Fibroblast of upper back skin (primary cell): ENCODE data around the gene COL27A1.
"Not testable (repeated sequence)": the region's sequence is repeated elsewhere in the genome, so short reads cannot be mapped to it uniquely, and the experiment has no call there.

Experiments
- DNase-seq: peaks from one replicate; pipeline ENCODE4 v3.0.0-alpha.2; 2013

COL27A1 gene

DNA sequence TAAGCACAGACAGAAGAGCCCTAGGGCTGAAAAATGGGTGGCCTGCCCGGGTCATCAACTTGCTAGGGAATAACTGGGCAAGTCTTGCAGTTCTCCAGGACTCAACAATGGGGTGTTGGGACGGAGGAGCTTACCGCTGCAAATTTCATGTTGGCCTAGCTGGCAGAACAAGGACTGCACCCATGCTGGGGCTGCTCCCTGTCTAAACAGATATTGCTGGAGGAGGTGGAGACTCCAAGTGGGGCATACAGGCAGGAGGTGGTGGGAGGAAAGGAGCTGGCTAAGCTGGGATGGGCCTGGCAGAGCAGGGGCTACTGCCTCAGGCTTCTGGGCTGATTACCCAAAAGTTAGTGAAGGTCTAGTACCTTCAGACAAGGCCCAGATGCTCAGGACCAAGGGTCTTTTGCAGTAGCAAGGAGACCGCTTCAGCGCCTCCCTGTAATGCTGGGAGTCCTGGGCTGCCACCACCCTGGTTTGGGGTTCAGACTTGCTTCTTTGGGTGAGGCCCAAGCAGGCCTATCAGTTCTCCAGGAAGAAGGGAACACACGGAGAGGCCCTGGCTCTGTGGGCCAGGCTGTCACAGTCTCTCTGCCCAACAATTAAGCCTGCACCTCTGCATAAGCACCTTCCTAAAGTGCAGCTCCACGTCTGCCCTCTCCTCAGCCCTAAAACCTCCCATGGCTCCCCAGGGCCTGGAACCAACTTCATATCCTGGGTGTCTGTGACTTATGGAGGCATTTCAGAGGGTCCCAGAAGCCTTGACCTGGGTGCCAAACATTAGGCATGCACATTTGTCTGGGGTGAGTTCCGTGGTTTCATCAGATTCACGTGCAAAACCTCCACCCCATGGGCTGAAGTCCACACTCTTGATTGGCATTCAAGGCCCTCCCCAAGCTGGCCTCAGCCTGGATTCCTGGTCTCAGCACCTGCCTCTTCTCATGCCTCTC, 32.0 kb upstream of the COL27A1 start:
- no peak for DNase-seq

DNA sequence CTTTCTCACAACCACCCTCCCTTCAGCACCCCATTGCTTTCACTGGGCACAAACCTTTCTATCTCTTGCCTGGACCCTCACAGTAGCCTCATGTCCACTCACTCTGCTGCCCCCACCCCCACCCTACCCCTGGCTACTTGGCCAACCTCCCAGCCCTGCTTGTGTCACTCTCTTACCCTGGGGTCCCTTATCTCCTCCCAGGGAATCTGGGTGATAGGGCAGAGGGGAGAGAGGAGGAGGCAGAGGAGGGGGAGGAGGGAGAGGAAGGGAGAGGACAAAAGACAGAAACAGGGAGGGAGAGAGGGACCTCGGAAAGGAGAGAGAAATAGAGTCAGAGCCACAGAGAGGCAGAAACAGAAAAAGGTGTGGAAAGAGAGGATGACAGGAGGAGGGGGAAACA, 31.2 kb upstream of the COL27A1 start:
- no peak for DNase-seq

DNA sequence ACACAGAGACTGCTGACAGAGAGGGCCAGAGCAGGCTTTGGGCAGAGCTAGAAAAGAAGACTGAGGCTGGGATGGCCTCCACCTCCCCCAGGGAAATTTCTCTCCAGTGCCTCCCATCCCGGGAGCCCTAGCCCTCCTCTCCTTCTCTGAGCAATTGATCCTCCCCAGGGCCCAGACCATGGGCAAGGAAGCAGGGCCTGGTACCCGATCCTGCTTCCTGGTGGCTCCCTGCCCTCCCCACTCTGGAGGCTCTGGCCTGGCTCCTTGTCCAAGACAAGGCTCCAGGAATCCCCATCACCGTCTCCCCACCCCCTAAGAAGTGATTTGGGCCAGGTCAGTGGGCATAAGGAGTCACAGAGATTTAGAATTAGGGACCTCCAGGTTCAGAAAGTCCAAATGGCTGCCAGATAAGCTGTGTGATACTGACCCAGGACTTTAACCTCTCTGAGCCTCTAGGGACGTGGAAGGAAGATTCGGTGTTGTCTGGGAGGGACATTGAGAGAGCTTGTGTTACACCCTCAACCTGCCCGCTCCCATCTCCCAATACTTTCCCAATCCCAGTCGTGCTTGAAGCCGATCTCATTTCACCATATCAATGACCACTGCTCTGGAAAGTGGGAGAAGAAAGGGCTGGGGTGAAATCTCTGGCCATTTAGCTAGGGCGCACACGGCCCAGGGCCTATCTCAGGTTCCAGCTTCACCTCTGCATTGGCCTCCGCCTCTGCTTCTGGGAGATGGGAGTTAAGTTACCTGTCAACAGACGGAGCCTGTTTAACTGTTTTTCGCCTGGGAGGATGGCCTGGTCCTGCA, 30.5 kb upstream of the COL27A1 start:
- DNase-seq, result no peak

DNA sequence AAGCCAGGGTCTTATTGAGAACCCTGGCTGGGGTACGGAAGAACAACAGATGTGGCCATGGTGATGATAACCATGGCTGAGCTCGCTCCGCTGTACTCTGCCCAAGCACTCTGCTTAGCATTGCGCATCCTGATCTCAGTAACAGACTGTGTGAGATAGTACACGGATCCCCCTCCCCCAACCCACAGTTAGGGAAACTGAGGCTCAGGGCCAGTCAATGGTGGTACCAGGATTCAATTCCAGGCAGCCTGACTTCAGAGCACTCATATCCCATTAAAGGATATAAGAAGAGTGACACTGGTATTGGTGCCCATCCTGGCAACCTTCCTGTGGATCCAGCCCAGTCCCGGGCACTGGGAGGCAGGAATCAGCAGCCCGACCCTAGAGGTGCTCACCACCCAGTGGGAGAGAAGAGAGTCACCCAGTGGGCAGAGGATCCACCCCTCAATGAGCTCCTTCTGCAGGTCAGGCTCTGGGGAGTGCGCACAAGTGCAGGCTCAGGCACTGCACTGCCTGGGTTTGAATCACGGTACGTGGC, 29.8 kb upstream of the COL27A1 start:
- no peak for DNase-seq

DNA sequence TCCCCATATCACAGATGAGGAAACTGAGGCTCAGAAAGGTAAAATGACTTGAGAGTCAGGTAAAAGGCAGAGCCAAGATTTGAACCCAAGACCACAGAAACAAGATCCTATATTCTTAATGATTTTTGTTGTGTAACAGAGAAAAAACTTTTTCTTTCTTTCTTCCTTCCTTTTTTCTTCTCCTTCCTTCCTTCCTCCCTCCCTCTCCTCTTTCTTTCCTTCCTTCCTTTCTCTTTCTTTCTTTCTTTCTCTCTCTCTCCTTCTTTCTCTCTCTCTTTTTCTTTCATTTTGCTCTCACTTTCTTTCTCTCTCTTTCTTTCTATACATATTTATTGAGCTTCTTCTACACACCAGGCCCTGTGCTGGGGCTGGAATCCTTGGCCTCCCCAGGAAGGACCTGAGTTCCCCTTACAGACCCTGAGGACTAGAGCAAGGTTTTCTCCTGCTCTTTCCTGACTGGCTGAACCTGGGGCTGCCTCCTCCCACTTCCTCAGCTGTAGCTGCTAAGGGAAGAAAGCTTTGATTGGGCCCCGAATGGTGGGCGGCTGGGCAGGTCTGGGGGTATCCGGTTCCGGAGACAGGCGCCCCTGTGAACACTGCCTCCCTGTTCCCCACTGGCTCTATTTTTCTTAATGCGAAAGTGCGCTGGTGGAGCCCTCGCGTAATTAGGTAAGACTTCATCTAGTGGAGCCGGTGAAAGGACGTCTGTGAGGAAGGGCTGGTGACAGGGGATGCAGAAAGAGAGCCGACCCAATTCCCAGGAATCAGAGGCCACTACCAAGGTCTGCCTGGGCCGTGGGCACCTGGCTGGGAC, 28.9 kb upstream of the COL27A1 start:
- no peak for DNase-seq

DNA sequence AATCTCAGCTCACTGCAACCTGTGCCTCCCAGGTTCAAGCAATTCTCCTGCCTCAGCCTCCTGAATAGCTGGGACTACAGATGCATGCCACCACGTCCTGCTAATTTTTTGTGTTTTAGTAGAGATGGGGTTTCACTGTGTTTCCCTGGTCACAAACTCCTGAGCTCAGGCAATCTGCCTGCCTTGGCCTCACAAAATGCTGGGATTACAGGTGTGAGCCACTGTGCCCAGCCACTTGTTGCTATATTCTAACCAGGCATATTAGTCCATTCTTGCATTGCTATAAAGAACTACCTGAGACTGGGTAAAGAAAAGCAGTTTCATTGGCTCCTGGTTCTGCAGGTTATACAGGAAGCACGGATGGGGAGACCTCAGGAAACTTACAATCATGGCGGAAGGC, 26.6 kb upstream of the COL27A1 start:
- not testable (repeated sequence) for DNase-seq

DNA sequence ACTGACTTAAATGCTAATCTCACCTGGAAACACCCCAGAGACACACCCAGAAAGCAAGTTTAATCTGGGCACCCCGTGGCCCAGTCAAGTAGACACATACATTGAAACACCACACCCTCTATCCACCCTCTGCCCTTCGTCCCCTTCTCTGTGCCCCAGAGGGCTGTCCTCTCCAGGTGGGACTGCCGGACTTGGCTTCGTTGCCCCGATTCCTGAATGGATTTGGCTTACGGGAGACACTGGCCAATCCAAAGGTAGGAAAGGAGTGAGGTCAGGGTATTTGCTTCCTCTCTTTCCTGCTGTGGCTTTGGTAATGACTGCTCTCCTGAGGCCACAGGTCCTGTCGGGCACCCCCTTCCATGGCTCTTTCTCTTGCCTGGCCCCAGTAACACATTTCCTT, 25.2 kb upstream of the COL27A1 start:
- no peak for DNase-seq

DNA sequence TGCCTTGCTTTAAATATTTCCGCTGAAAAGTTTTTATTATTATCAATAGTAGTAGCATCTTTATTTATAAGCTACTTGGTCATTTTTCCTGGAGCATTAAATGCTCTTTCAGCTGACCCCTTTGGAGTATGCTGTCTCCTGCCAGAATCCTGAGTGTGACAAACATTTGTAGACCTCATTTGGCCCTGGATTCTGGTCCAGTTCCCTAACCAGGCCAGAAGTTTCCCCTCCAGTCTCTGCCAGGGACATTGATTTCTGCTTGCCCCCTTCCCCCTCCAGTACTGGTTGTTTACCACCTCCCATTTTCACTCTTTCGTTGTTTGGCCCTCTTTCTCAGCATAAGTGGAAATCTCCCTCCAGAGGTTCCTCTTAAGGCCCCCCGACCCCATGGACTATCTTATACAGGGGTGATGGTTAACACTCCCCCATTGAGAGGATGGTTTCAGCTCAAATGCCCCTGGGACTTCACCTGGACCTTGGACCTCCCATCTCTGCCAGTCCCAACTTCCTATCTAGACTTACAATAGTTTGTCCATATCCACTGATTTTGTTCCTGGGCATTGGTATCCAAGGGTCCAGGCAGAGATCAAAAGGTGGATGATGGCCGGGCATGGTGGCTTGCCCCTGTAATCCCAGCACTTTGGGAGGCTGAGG, 24.6 kb upstream of the COL27A1 start:
- no peak for DNase-seq

DNA sequence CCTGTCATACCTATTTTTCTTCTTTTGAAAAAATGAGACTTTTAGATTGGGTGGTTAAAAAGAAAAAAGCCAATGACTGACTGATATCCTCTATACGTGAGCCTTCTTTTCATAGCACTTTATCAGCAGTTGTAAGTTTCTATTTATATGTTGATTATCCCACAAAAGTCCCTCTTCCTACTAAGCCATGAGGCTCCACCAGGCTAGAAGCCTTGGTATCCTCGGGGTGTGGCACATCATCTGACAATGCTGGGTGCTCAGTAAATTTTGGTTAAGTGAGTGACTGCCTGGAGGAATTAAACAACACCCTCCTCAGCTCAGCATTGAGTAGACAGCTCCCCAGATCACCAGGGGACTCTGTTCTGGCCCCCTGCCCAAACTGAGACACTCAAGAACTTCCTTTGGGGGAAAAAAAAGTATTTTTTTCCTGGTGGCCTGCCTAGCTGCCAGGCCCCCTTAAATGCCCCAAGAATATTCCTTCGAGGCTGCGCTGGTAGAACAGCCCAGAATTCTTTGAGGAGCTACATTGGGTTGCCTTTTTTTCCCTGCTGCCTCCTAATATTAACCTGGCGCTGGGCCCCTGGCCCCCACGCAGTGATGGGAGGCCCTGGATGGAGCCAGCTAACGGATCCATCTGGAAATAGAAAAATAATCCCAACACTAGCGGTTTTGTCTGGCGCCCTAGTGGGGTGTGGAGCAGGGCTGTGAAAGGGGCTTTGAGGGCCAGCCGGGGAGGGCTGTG, 23.4 kb upstream of the COL27A1 start:
- no peak for DNase-seq

DNA sequence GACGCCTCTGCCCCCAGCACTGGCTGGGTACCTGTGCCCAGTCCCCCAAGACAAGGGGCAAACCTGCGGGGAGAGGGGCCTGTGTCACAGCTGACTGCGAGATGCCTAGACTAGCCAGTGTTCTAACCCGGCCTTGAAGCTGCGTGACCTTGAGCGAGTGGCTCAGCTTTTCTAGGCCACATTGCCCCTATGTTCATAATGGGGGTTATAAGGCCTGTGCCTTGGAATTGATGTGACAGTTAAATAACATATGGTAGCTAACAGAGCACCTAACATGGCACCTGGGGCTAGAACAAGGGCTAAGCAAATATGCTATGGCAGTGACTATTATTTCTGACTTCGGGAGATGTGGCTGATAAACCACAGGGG, 22.8 kb upstream of the COL27A1 start:
- DNase-seq, result no peak

DNA sequence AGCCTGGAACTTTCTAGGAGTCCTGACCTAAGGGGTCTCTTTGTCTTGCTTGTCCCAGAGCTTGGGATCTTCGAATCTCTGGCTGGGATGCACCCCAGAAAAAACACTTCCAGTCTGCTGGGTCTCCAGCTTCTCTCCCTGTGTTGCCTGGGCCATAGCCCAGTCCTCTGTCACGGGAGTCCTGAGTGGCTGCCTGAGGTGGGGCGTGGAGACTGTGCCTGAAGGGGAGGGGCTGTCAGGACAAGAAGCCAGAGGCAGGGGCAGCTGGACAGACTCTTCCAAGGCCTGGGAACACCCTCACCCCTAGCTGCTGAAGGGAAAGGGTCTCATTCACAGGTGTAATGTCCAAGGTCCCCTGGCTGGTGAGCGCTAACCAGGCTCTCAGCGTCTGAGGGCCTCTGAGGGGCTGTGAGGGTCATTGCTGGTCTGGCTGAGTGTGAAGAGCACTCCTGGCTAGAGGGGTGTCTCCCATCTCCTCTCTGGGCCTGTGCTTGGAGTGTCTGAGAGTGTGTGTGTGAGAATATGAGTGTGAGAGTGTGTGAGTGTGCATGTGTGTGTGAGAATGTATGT, 20.4 kb upstream of the COL27A1 start:
- DNase-seq, result no peak

DNA sequence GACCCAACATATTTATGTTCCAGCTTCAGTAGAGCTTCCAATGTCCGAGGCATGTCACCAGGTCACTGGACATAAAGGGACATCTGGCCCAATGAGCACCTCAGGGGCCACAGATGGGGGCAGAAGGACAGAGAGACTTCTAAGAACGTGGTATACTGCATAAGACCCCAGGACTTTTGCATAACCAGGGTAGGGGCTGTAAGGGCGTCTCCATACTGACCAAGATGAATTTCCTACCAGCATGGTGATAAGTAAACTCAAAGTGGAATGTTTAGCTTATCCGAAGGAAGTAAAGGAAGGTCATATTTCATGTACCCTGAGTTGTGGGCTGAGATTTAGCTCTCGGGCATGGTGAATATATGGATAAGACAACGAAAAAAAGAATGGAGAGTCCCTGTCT, 17.5 kb upstream of the COL27A1 start:
- DNase-seq, result no peak

DNA sequence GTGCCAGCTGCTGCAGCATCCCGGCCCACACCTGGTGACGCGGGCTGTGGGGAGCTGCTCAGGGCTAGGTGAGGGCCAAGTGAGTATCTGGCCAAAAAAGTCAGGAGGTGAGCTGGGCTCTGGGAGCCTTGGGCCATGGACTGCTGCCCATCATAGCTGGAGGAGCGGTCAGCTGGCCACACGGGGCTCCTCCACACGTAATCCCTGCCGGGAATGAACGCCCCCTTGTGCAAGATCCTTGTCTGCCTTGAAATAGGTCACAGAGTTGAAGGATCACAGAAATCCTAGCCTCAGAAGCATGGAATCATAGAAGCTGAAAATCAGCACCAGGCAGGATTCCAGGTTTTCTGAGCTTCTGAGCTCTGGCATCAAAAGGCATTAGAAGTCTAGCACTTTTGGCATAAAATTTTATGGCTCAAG, 16.8 kb upstream of the COL27A1 start:
- DNase-seq, result no peak

DNA sequence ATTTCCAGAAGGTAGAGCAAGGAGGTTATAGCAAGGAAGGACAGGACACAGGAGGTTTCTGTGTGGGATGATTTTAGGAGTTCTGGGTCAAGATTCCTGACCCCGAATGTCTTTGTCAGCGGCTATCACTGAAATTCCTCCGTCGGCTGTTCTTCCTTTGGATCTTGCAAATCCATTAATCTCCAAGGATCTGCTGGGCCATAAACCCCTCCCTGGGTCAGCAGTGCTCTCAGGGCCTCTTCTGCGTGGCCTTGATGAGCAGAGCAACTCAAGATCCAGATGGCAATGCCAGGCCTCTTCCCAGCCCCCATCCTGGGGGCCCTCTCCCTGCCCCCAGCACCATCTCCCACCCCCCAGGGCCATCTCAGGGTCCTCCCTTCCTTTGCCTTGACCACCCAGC, 16.3 kb upstream of the COL27A1 start:
- DNase-seq, result no peak

DNA sequence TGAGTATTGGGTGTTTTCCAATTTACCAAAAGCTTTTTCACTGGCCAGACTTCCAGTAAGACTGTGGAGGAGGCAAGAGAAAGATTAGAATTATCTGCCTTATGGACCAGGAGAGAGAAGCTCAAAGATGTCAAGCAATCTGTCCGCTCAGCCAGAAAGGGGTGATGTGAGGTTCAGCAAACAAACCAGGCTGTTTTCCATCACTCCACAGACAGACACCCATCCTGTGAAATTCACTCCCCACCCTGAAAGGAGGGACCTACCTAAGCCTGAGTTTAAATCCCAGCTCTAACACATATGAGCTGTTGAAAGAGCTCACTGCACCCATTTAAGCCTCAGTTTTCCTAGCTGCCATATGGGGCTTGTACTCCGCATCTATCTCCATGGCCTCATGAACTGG, 14.9 kb upstream of the COL27A1 start:
- no peak for DNase-seq

DNA sequence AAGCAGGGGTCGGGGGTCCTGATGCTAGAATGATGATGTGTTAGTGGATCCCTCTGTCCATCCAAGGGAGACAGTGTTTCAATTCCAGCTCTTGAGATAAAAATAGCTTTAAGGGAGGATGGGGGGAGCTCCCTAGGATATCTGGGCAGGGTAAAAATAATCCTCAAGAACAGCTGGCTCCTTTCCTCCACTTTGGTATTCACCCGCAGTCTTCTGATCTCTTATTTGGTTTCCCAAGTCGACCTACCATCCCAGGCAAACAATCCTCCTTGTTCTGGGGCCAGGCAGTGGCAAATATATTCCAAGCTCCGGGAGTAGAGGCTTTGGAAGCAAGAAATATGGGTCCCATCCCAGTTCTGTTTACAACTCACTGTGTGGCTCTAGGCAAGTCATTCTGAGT, 14.5 kb upstream of the COL27A1 start:
- no peak for DNase-seq

DNA sequence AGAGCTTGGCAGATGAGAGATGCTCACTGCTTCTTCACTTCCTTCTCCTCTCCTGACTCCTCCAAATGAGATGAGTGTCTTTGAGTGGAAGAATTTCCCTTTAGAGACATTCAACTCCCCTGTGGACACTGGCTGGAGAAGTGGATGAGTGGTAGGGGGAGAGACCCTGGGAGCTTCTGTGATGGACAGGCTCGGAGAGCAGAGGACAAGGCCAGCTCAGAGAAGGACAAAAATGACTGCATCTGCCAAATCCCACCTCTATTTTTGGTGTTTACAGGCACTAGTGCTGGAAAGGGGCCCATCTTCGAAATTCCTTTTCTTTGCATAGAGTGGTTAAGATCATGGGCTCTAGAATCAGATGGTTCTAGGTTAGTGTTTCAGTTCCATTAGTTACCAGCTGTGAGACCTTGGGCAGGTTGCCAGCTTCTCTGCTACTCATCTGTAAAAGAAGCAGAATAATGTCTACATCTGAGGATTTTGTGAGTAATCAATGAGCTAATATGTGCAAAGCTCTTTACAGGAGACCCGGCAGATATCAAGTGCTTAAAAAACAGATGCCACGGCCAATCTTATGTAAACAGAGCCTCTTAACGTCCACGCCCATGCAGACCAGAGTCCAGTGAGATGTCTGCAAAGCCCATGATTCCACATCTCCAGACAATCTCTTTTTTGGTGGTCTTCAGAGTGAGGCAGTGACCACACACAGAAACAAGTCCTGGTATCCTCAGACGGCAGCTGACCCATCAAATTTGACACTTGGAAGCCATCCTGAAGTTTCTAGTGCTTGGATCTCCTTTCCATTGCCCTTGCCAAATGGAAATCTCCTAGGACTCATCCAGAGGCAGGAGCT, 13.6 kb upstream of the COL27A1 start:
- DNase-seq, result peak; percentile 45

DNA sequence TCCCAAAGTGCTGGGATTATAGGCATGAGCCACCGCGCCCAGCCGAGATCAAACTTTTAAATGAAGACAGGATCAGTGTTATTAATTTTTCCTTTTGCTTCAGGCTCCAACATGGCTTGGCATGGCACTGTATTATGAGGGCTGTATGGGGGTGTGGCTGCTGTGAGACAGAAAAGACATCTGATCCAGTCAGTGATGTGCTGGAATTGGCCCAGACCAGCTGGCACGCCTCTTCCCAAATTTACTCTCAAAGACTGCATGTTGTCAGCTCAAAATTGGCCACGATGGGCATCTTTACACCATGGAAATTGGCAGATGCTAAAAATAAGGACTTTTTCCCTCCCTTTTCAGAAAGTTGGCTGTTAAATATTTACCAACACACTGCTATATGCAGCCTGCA, 12.1 kb upstream of the COL27A1 start:
- DNase-seq, result no peak

DNA sequence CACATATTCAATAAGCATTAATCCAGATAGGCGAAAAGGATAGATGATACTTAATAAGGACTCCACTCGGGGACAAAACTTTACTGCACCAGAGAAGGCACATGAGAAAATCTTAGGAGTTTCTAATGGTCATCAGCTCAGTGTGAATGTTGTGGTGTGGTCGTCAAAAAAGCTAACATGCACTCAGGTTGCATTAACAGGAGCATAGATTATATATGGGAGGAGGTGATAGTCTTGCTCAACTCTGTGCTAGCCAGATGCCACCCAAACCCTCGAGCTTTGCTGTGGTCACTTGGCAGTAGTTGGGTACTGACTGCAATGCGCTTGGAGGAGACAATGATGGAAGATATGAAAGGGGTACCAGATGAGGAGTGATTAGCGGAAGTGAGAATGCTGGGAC, 8.6 kb upstream of the COL27A1 start:
- no peak for DNase-seq

DNA sequence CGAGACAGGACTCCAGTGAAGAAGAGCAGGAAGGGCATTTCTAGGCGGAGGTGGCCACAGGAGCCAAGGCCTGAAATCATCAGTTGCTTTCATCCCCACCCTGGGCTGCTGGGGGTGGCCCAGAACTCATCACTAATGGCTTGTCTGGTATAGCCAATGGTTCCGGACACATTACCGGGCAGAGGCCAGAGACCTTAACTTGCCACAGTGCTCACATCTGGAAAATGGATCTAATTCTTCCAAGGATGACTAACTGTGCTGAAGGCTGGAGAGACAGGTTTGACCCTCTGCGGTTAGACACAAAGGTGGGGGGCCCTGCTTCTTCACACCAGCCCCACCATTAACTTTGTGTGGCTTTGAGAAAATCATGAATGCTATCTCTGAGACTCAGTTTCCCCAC, 6.2 kb upstream of the COL27A1 start:
- no peak for DNase-seq
